LNCAP (cell line): ENCODE results near the gene DEAF1.

ENCODE experiments used
- TF ChIP-seq, protein P1 (sequence below): fragments of 450-650 bp; IDR thresholded peaks from 2 replicates; pipeline ENCODE4 v1.5.1; 2017; ENCODE audit warnings: mild to moderate bottlenecking

DEAF1 gene

DNA sequence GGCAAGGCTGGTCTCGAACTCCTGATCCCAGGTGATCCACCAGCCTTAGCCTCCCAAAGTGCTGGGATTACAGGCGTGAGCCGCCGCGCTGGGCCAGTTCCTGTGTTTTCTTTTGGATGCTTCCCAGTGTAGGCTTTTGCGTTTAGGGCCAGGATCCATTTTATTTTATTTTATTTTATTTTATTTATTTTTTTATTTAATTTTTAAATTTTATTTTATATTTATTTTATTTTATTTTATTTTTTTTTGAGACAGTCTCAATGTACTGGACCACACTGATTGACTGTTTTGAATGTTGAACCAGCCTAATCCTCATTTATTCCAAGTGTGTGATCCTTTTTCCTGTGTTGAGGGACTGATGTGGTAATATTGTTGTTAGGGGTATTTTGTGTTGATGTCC is 19.4 kb upstream of the DEAF1 start:
- TF ChIP-seq, protein P1, sequence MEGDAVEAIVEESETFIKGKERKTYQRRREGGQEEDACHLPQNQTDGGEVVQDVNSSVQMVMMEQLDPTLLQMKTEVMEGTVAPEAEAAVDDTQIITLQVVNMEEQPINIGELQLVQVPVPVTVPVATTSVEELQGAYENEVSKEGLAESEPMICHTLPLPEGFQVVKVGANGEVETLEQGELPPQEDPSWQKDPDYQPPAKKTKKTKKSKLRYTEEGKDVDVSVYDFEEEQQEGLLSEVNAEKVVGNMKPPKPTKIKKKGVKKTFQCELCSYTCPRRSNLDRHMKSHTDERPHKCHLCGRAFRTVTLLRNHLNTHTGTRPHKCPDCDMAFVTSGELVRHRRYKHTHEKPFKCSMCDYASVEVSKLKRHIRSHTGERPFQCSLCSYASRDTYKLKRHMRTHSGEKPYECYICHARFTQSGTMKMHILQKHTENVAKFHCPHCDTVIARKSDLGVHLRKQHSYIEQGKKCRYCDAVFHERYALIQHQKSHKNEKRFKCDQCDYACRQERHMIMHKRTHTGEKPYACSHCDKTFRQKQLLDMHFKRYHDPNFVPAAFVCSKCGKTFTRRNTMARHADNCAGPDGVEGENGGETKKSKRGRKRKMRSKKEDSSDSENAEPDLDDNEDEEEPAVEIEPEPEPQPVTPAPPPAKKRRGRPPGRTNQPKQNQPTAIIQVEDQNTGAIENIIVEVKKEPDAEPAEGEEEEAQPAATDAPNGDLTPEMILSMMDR = no peak

DNA sequence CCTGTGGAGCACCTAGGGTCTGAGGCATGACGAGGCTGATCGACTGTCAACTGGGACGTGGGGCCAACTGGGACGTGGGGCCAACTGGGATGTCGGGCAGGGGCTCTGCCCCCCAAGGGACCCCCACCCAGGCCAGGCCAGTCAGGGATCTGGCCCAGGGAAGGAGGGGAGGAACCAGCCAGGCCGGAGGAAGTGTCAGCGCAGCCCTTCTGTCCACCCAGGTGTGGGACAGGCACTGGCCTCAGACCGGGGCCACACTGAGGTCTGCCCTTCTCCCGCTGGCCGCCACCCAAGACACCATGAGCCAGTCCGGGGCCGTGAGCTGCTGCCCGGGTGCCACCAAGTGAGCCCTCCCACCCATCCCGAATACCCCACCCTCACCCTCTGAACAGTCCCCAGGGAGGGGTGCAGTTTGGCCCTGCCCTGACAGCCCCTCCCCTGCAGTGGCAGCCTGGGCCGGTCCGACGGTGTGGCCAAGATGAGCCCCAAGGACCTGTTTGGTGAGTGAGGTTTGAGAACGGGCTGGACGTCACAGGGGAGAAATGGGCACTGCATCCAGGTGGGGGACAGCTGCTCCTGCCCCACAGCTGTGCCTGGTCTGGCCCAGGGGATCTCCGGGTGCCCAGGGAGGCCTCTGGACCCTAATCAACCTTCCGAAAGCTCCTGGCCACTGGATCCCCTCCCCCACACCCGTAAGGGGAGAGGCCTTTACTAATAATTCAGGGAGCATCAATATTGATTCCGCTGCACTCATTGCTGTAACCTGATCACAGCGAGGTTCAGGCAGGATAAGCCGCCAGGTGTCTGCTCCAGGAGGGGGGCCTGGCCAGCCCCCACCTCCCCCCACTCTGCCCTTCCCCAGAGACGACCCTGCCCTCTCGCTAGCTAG is 14.3 kb upstream of the DEAF1 start:
- TF ChIP-seq, protein P1 = no peak

DNA sequence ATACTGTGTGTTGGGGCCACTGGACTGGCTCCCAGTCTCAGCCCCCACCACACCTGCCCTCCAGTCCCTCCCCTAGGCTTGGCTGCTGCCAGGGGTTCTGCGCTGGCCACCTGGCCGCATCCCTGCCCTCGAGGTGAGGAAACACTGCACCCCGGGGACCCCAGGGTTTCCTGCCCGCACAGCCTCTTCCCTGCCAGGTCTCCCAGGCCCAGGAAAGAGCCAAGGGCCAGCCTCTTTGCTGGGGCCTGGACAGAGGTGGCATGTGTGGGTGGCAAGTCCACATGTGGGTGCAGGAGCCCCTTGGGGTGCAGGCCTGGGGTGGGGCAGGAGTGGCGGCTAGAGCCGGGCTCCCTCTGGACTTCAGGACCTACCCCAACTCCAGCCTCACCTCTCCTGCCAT is 13.5 kb upstream of the DEAF1 start:
- TF ChIP-seq, protein P1 = no peak

DNA sequence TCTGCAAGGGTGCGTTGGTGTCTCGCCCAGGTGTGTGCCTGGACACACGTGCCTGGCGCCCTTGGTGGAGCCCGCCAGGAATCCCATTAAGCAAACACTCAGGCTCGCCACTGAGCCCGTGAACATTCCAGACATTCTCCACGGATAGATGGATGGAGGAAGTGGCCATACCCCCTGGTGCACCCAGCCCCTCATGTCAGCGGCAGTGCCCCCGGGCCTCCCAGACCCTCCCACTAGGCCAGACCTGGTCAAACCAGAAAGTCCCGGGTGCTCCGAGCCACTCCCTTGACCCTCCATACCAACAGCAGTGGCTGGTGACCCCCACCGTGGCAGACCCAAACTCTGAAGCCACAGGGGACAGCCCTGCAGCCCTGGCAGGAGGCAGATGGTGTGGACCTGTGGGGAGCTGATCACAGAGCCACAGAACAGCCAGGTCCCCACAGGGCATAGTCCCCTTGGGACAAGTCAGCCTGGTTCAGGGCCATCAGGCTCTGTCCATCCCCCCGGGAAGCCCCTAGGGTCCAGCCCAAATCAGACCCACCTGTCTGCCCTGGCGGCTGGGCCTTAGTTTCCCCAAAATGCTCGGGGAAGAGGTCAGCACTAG is 12.9 kb upstream of the DEAF1 start:
- TF ChIP-seq, protein P1 = no peak

DNA sequence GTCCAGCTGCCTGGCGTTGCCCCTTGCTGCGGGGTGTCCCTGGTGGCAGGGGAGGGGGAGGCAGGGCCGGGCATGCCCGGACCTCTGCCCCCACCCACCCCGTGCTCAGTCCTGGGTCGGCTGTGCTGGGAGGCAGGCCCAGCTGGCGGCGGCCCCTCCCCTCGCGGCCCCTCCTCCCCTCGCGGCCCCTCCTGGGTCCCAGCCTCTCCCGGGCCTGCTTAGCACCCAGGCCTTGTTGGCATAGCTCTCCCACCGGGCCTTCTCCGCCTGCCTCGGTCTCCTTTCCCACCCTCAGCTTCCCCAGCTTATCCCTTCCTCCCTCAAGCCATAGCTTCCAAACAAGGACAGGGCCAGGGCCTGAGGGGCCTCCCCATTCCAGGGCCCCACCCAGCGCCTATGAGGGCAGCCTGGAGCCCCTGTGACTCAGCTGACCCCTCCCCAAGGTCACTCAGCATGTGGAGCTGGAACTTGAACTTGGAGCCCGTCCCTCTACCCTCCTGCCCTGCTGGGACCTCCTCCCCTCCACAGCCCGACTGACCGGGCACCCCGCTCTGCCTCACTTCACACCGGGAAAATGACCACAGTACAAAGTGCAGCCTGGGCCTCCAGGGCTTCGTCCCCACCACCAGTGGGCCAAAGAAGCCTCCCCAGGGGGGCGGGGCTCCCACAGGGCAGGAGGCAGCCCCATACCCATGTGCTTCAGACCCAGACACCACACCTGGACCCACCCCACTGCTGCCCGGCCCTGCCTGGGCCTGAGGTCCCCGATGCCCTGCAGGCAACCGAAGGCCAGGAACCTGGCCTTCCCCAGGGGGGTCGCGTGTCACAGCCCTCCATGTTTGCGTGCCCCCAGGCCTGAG is 12.2 kb upstream of the DEAF1 start:
- TF ChIP-seq, protein P1 = no peak

DNA sequence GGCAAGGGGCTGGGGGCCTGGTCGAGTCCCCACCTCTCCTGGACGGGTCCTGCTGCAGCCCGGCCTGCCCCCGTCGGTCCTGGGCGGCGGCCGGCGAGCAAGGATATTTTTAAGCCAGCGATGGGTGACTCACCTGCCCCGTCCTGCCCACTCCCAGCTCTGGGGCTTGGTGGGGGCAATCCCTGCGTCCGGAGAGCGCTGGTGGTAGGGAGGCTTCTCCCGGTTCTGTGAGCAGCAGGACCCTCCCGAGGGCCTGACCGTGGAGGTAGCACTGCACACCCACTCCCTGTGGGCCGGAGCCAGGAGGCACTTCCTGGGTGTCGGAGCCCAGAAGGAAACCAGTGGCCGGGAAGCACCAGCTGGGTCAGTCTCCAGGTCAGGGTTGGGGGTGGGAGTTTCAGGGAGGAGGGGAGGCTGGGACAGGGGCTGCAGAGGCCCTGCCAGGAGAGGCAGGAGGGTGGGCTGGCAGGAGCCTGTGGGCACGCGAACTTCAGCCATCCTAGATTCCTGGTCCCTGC is 11.5 kb upstream of the DEAF1 start:
- TF ChIP-seq, protein P1 = no peak
